ENCODE results near the gene KIF11. TPM values are rescaled to one million over a fixed set of nuclear protein-coding genes. Genes with fewer than 3 reads are reported as not detected.

The KIF11 gene
- total and polyA plus RNA-seq, 9 of the 15 experiments (the other 6 are each of a cell fraction or from before 2014, with no cell fraction given), result 11.3 to 54.4 (median 29.2) TPM

GRCh38 chr10:92545556-92545955, 47.4 kb upstream of the KIF11 start:
- in situ Hi-C loops (cut with MboI) (no loop called here), intact Hi-C loops (cut with micrococcal nuclease) (no loop called here)
- ChIA-PET CTCF (ENCODE audit: low intra/inter-chr PET ratio) (no interaction called here), POLR2A (interaction anchor here (0.5 to 3.3 kb wide), 4 partner anchors 10 to 271 kb away, joined by 3 to 16 read pairs (median 4); partner anchors contain the start of gene IDE)
- H3K79me2 ChIP-seq (ENCODE audit: control insufficient read depth, insufficient read depth, low read length), result peaks cover 61% of the 10 kb centered on the region
- H3K4me2 ChIP-seq (ENCODE audit: insufficient read depth, low read length), result no peak overlapping the region
- H3K9ac ChIP-seq (ENCODE audit: insufficient read depth in 1 of 2, low read depth in 2 of 2, low read length in 2 of 2), result no peak overlapping the region
- peaks cover 28% of the 10 kb centered on the region; the same call in 1 of the 3 replicates for H3K36me3 ChIP-seq (ENCODE audit: control insufficient read depth, insufficient read depth, low read length)
- H3K9me1 ChIP-seq (ENCODE audit: control insufficient read depth, insufficient read depth, low read length), result peaks cover 3% of the 10 kb centered on the region
- H2AFZ ChIP-seq (ENCODE audit: low read depth, low read length), result no peak overlapping the region
- DNase-seq (ENCODE audit: extremely low read depth in 1 of 4, low spot score in 3 of 4), result no peak
- TF ChIP-seq BCLAF1 (IDR thresholded peaks at IDR 0.05; ENCODE audit: borderline replicate concordance in 1 of 2, control insufficient read depth in 1 of 2, low read depth in 2 of 2, low read length in 1 of 2) (no peak), MYBL2 (IDR thresholded peaks at IDR 0.05; ENCODE audit: low read depth) (no peak), MYBL2 (CRISPR knock-in tag; IDR thresholded peaks at IDR 0.05; ENCODE audit: borderline replicate concordance) (no peak), CXXC5 (CRISPR knock-in tag; IDR thresholded peaks at IDR 0.05) (no peak), DPF2 (IDR thresholded peaks at IDR 0.05) (no peak), ZSCAN32 (CRISPR knock-in tag; IDR thresholded peaks at IDR 0.05) (no peak), ATF6 (CRISPR knock-in tag; IDR thresholded peaks at IDR 0.05) (no peak), CAMTA2 (CRISPR knock-in tag; conservative IDR thresholded peaks at IDR 0.05) (no peak), RREB1 (CRISPR knock-in tag; IDR thresholded peaks at IDR 0.05) (no peak), GABPB2 (CRISPR knock-in tag; conservative IDR thresholded peaks at IDR 0.05) (no peak)
- H3K27me3 ChIP-seq (ENCODE audit: control insufficient read depth in 2 of 2, insufficient read depth in 2 of 2, low read length in 2 of 2), result no peaks in the 10 kb centered on the region
- WGBS (ENCODE audit: insufficient coverage, low coverage, missing lambda C conversion rate), result 86% methylated on average over 1 of the region's 1 CpG
- H3K27ac ChIP-seq (ENCODE audit: extremely low read depth, low read depth, low read length), result no peak overlapping the region
- no peak for FAIRE-seq
- ATAC-seq, result no peak
- peaks cover 0 to 2% of the 10 kb centered on the region in 2 experiments; a peak in 3 of 5 replicates for H3K4me1 ChIP-seq (replicated peaks in 1 of 2; ENCODE audit: control insufficient read depth in 2 of 2, insufficient read depth in 2 of 2, low read length in 2 of 2)
- H3K4me3 ChIP-seq, result no peak overlapping the region
- H4K20me1 ChIP-seq (replicated peaks; ENCODE audit: control insufficient read depth, insufficient read depth, low read length), result peaks cover 4% of the 10 kb centered on the region; the same call in 1 of the 2 replicates
- no TSS peak for BruUV-seq (replicated peaks)
- no peaks in the 10 kb centered on the region for H3K9me3 ChIP-seq (replicated peaks; ENCODE audit: control insufficient read depth, insufficient read depth, low read depth, low read length)

Measured in K562 (cell line).